ENCODE measurements around the gene MYT1. TPM values are rescaled to one million over a fixed set of nuclear protein-coding genes. Genes with fewer than 3 reads are reported as not detected.
A peak's percentile ranks its signal among the peaks of the same experiment; 100 is the strongest.
"Not testable (repeated sequence)": the region's sequence is repeated elsewhere in the genome, so short reads cannot be mapped to it uniquely, and the experiment has no call there.

The MYT1 gene
- total and polyA plus RNA-seq, 2 of the 13 experiments (the other 11 are each of a cell fraction or from before 2014, with no cell fraction given) = 0.58 to 2.5 TPM

DNA sequence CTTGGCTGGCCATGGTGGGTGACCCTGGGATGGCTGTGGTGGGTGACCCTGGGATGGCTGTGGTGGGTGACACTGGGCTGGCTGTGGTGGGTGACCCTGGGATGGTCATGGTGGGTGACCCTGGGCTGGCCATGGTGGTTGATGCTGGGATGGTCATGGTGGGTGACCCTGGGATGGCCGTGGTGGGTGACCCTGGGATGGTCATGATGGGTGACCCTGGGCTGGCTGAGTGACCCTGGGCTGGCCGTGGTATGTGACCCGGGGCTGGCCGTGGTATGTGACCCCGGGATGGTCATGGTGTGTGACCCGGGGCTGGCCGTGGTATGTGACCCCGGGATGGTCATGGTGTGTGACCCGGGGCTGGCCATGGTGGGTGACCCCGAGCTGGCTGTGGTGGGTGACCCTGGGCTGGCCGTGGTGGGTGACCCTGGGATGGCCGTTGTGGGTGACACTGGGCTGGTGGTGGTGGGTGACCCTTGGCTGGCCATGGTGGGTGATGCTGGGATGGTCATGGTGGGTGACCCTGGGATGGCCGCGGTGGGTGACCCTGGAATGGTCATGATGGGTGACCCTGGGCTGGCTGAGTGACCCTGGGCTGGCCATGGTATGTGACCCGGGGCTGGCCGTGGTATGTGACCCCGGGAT lies 70.8 kb downstream of the MYT1 start:
- H3K4me3 ChIP-seq (replicated peaks in 1 of 3; ENCODE audit: insufficient read depth in 1 of 3, low read depth in 2 of 3, low read length in 3 of 3); H3K9ac ChIP-seq (ENCODE audit: insufficient read depth, low read depth, low read length); H2AFZ ChIP-seq (ENCODE audit: low read length); H3K27me3 ChIP-seq (ENCODE audit: control insufficient read depth in 1 of 2, insufficient read depth in 2 of 2, low read length in 2 of 2); BruUV-seq (replicated peaks); H3K36me3 ChIP-seq (replicated peaks in 1 of 2; ENCODE audit: control insufficient read depth in 1 of 2, insufficient read depth in 2 of 2, low read length in 2 of 2); H3K9me3 ChIP-seq (ENCODE audit: low read length); CTCF ChIA-PET (ENCODE audit: low intra/inter-chr PET ratio, low total read pairs); H3K27ac ChIP-seq (ENCODE audit: extremely low read length, insufficient read depth, low read length); intact Hi-C loops (cut with micrococcal nuclease; ENCODE audit: unreplicated experiment); ATAC-seq; FAIRE-seq; H3K4me2 ChIP-seq (ENCODE audit: low read depth, low read length); in situ Hi-C loops (cut with HindIII; ENCODE audit: extremely low pct_ligation_motif_present, low pct_unique_long_range_greater_than_20kb); DNase-seq (ENCODE audit: low spot score); H3K79me2 ChIP-seq (ENCODE audit: insufficient read depth, low read length); H4K20me1 ChIP-seq (ENCODE audit: insufficient read depth, low read length); TF ChIP-seq ATF7 (IDR thresholded peaks at IDR 0.05): not testable (repeated sequence)
- WGBS (ENCODE audit: low lambda C conversion rate) = 98% methylated on average over 5 of the region's 17 CpGs
- POLR2A ChIA-PET = interaction anchor here (1.3 to 1.6 kb wide), 3 partner anchors 8 to 21 kb away, joined by 6 to 16 read pairs (median 6); partner anchors contain the start of gene PCMTD2
- H3K4me1 ChIP-seq (ENCODE audit: insufficient read depth, low read length) = peaks cover 70% of the 10 kb centered on the region
- TF ChIP-seq, protein P1, sequence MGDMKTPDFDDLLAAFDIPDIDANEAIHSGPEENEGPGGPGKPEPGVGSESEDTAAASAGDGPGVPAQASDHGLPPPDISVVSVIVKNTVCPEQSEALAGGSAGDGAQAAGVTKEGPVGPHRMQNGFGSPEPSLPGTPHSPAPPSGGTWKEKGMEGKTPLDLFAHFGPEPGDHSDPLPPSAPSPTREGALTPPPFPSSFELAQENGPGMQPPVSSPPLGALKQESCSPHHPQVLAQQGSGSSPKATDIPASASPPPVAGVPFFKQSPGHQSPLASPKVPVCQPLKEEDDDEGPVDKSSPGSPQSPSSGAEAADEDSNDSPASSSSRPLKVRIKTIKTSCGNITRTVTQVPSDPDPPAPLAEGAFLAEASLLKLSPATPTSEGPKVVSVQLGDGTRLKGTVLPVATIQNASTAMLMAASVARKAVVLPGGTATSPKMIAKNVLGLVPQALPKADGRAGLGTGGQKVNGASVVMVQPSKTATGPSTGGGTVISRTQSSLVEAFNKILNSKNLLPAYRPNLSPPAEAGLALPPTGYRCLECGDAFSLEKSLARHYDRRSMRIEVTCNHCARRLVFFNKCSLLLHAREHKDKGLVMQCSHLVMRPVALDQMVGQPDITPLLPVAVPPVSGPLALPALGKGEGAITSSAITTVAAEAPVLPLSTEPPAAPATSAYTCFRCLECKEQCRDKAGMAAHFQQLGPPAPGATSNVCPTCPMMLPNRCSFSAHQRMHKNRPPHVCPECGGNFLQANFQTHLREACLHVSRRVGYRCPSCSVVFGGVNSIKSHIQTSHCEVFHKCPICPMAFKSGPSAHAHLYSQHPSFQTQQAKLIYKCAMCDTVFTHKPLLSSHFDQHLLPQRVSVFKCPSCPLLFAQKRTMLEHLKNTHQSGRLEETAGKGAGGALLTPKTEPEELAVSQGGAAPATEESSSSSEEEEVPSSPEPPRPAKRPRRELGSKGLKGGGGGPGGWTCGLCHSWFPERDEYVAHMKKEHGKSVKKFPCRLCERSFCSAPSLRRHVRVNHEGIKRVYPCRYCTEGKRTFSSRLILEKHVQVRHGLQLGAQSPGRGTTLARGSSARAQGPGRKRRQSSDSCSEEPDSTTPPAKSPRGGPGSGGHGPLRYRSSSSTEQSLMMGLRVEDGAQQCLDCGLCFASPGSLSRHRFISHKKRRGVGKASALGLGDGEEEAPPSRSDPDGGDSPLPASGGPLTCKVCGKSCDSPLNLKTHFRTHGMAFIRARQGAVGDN (CRISPR knock-in tag; IDR thresholded peaks at IDR 0.05) = peak; percentile 31; the same call in 1 of the 2 replicates
- TF ChIP-seq, protein P2, sequence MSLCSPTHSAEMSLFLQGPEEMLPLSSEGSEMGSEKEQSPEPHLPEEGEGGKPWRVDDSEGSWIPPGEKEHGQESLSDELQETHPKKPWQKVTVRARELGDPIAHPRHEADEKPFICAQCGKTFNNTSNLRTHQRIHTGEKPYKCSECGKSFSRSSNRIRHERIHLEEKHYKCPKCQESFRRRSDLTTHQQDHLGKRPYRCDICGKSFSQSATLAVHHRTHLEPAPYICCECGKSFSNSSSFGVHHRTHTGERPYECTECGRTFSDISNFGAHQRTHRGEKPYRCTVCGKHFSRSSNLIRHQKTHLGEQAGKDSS (CRISPR knock-in tag; IDR thresholded peaks at IDR 0.05; ENCODE audit: borderline replicate concordance, low read depth) = 0 out of 2 replicates have a peak, but pooled peaks have one; percentile 7
- TF ChIP-seq CHCHD3 (CRISPR knock-in tag; IDR thresholded peaks at IDR 0.05) (0 out of 2 replicates have a peak, but pooled peaks have one; percentile 31), CHD4 (IDR thresholded peaks at IDR 0.05; ENCODE audit: borderline replicate concordance, low read length) (0 out of 2 replicates have a peak, but pooled peaks have one; percentile 18), HES4 (CRISPR knock-in tag; IDR thresholded peaks at IDR 0.05; ENCODE audit: borderline replicate concordance) (0 out of 2 replicates have a peak, but pooled peaks have one; percentile 35), ZNF616 (CRISPR knock-in tag; IDR thresholded peaks at IDR 0.05; ENCODE audit: low read depth) (0 out of 2 replicates have a peak, but pooled peaks have one; percentile 23), ATF7 (CRISPR knock-in tag; IDR thresholded peaks at IDR 0.05) (0 out of 2 replicates have a peak, but pooled peaks have one; percentile 3)
- TF ChIP-seq, protein P3, sequence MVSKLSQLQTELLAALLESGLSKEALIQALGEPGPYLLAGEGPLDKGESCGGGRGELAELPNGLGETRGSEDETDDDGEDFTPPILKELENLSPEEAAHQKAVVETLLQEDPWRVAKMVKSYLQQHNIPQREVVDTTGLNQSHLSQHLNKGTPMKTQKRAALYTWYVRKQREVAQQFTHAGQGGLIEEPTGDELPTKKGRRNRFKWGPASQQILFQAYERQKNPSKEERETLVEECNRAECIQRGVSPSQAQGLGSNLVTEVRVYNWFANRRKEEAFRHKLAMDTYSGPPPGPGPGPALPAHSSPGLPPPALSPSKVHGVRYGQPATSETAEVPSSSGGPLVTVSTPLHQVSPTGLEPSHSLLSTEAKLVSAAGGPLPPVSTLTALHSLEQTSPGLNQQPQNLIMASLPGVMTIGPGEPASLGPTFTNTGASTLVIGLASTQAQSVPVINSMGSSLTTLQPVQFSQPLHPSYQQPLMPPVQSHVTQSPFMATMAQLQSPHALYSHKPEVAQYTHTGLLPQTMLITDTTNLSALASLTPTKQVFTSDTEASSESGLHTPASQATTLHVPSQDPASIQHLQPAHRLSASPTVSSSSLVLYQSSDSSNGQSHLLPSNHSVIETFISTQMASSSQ (IDR thresholded peaks at IDR 0.05; ENCODE audit: low read depth) = not testable (repeated sequence)
- TF ChIP-seq, protein P3 (CRISPR knock-in tag; IDR thresholded peaks at IDR 0.05; ENCODE audit: borderline replicate concordance) = peak; percentile 3; the same call in 1 of the 2 replicates

Data from HepG2 (cell line).